A673 (cell line): ENCODE measurements around the gene ULBP1.

Experiments used
- EZH2 ChIP-seq: fragments of 200-600 bp; sonication (generic); IDR thresholded peaks from 2 replicates; pipeline ENCODE4 v1.6.1; 2017; ENCODE audit warnings: borderline replicate concordance, low read depth, mild to moderate bottlenecking, mixed read lengths, antibody characterized with exemption, low read length; ENCODE audit not compliant: poor library complexity, severe bottlenecking
- TF ChIP-seq, protein P1 (sequence below): fragments of 300-800, 200-600 bp; sonication (generic); conservative IDR thresholded peaks from 2 replicates; pipeline ENCODE4 v1.5.1; 2017; ENCODE audit warnings: low read depth, mild to moderate bottlenecking, antibody characterized with exemption, low read length, moderate library complexity, mixed read lengths

DNA sequence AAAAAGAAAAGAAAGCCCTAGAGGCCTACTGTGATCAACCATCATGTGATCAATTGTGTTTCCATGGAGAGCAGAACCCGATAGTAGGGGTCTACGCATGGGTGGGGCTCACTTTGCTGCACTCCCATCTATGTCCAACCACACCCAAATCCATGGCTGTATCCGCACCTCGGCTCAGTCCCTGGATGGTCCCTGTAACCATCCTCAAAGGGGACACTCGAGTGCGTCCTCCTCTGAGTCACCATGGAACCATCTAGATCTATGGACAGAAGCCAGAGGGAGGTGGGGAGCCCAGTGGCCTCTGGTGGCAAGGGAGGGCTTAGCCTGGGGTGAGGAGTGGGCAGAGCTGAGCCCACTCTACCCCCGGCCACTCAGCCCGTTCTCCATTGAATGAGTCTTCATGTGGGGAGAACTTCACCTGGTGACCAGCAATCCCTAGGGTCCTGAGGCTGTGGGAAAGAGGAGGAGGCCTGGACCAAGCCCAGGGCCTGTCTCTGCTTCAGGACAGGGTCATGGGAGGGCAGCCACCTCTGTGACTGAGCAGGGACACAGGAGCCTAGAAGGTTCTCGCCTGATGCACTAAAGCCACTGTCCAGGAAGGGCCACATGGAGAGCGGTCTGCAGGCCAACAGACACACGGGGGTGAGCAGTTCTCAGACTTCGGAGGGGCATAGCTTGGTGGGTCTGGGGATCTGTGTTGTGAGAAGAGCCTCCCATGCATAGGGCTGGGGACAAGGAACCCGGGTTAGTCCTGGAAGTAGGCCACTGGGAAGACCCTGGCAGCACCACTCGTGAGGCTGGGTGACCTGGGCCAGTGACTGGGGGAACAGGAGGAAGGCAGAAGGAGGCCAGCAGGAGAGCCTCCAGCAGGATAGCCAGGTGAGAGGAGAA is 42.3 kb downstream of the ULBP1 start:
- TF ChIP-seq, protein P1, sequence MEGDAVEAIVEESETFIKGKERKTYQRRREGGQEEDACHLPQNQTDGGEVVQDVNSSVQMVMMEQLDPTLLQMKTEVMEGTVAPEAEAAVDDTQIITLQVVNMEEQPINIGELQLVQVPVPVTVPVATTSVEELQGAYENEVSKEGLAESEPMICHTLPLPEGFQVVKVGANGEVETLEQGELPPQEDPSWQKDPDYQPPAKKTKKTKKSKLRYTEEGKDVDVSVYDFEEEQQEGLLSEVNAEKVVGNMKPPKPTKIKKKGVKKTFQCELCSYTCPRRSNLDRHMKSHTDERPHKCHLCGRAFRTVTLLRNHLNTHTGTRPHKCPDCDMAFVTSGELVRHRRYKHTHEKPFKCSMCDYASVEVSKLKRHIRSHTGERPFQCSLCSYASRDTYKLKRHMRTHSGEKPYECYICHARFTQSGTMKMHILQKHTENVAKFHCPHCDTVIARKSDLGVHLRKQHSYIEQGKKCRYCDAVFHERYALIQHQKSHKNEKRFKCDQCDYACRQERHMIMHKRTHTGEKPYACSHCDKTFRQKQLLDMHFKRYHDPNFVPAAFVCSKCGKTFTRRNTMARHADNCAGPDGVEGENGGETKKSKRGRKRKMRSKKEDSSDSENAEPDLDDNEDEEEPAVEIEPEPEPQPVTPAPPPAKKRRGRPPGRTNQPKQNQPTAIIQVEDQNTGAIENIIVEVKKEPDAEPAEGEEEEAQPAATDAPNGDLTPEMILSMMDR: no peak
- TF ChIP-seq EZH2: no peak
